H1 (cell line): ENCODE data around the gene LRRC4C. TPM values are rescaled to one million over a fixed set of nuclear protein-coding genes. Genes with fewer than 3 reads are reported as not detected.

Source experiments
- CTCF ChIA-PET: fragments of 300-600 bp; sonication (Branson Sonifier 250); formaldehyde crosslinking; loops from one replicate; lab custom pipeline; 2021; ENCODE audit not compliant: partially characterized antibody; lab: Charles Lee
- POLR2A ChIA-PET: fragments of 300-600 bp; sonication (Branson Sonifier 250); formaldehyde crosslinking; loops from one replicate; lab custom pipeline; 2021; ENCODE audit warnings: inconsistent platforms; ENCODE audit not compliant: partially characterized antibody; lab: Charles Lee
- DNase-seq, 2 experiments: peaks; one replicate each; pipeline versions ENCODE4 v3.0.0 to v3.0.0-alpha.2; 2010 to 2022; ENCODE audit warnings: low spot score in 2 of 2, low read depth in 1 of 2, mixed read lengths in 1 of 2
- FAIRE-seq: peaks from 2 replicates; lab custom pipeline; 2011; peaks lifted over from hg19 to GRCh38; lab: Jason Lieb, UNC
- H2AFZ ChIP-seq: 2 replicates; pipeline ENCODE4 v1.8.1; 2012; ENCODE audit warnings: low read length, inconsistent platforms
- H2AK5ac ChIP-seq: 2 replicates; pipeline ENCODE4 v1.6.1; 2013; ENCODE audit warnings: low read depth, low read length
- H2BK120ac ChIP-seq: replicated peaks from 2 replicates; pipeline ENCODE3; 2013; ENCODE audit warnings: low read depth, low read length, inconsistent platforms
- H2BK12ac ChIP-seq: 2 replicates; pipeline ENCODE4 v1.6.1; 2013; ENCODE audit warnings: low read depth, low read length
- H2BK15ac ChIP-seq: 2 replicates; pipeline ENCODE4 v1.6.1; 2013; ENCODE audit warnings: low read length
- H2BK20ac ChIP-seq: 2 replicates; pipeline ENCODE4 v1.6.1; 2013; ENCODE audit warnings: low read length
- H2BK5ac ChIP-seq: 2 replicates; pipeline ENCODE4 v1.6.1; 2013; ENCODE audit warnings: low read depth, low read length
- H3K14ac ChIP-seq: 2 replicates; pipeline ENCODE4 v1.6.1; 2013; ENCODE audit warnings: inconsistent platforms; ENCODE audit not compliant: insufficient read length
- H3K18ac ChIP-seq: 2 replicates; pipeline ENCODE4 v1.6.1; 2013; ENCODE audit warnings: low read length; ENCODE audit errors: extremely low read depth
- H3K23ac ChIP-seq: 2 replicates; pipeline ENCODE4 v1.6.1; 2013; ENCODE audit warnings: inconsistent platforms; ENCODE audit not compliant: insufficient read length
- H3K23me2 ChIP-seq: 2 replicates; pipeline ENCODE4 v1.6.1; 2013; ENCODE audit warnings: low read depth, low read length
- H3K27ac ChIP-seq: 2 replicates; pipeline ENCODE4 v1.6.1; 2011; ENCODE audit warnings: low read depth, low read length, inconsistent platforms
- H3K27me3 ChIP-seq, 4 experiments: replicated peaks in 1 of 4; 1 replicate in 1 of 4; 2 replicates in 3 of 4; pipeline versions ENCODE4 v1.6.1 to v1.8.1; 2011 to 2013; ENCODE audit warnings: low read length in 3 of 4, mild to moderate bottlenecking in 3 of 4, inconsistent platforms in 2 of 4, mixed read lengths in 2 of 4, moderate library complexity in 1 of 4; ENCODE audit not compliant: control insufficient read depth in 3 of 4, insufficient read depth in 3 of 4; ENCODE audit errors: extremely low read depth in 1 of 4
- H3K36me3 ChIP-seq, 4 experiments: 2 replicates each; pipeline versions ENCODE4 v1.6.1 to v1.8.1; 2011 to 2013; ENCODE audit warnings: mild to moderate bottlenecking in 4 of 4, low read length in 3 of 4, moderate library complexity in 2 of 4, control low read depth in 1 of 4, inconsistent platforms in 1 of 4; ENCODE audit not compliant: insufficient read depth in 4 of 4, control insufficient read depth in 2 of 4
- H3K4ac ChIP-seq: replicated peaks from 2 replicates; pipeline ENCODE3; 2013; ENCODE audit warnings: low read length, low read depth, mixed read lengths, inconsistent platforms; ENCODE audit not compliant: insufficient read length
- H3K4me1 ChIP-seq, 4 experiments: replicated peaks in 1 of 4; 1 replicate in 1 of 4; 2 replicates in 3 of 4; pipeline versions ENCODE4 v1.6.1 to v1.8.1; 2011 to 2013; ENCODE audit warnings: low read length in 3 of 4, inconsistent platforms in 2 of 4, mixed read lengths in 1 of 4; ENCODE audit not compliant: insufficient read depth in 4 of 4, control insufficient read depth in 3 of 4
- H3K4me2 ChIP-seq, 2 experiments: 2 replicates each; pipeline versions ENCODE4 v1.6.1 to v1.8.1; 2011 to 2013; ENCODE audit warnings: low read depth in 2 of 2, low read length in 2 of 2, control low read depth in 1 of 2, inconsistent platforms in 1 of 2, mild to moderate bottlenecking in 1 of 2; ENCODE audit not compliant: insufficient read depth in 1 of 2
- H3K4me3 ChIP-seq, 4 experiments: fragments of 200-600, 300-600 bp in 1 of 4; sonication (generic), shearing (Covaris generic), sonication (Bioruptor Twin) in 1 of 4; 2 replicates each; pipeline versions ENCODE4 v1.5.1 to v1.8.1; 2011 to 2016; ENCODE audit warnings: low read length in 4 of 4, low read depth in 3 of 4, control low read depth in 2 of 4, inconsistent platforms in 2 of 4, mild to moderate bottlenecking in 2 of 4, mixed read lengths in 1 of 4, moderate library complexity in 1 of 4; ENCODE audit not compliant: insufficient read depth in 2 of 4; ENCODE audit errors: extremely low read depth in 1 of 4
- H3K56ac ChIP-seq: replicated peaks from 2 replicates; pipeline ENCODE3; 2013; ENCODE audit warnings: low read depth, mild to moderate bottlenecking, mixed read lengths, low read length, inconsistent platforms; ENCODE audit not compliant: insufficient read length
- H3K79me1 ChIP-seq: 2 replicates; pipeline ENCODE4 v1.6.1; 2013; ENCODE audit warnings: low read depth, low read length, control low read depth
- H3K79me2 ChIP-seq, 2 experiments: 2 replicates each; pipeline versions ENCODE4 v1.6.1 to v1.8.1; 2012 to 2013; ENCODE audit warnings: low read length in 2 of 2, mild to moderate bottlenecking in 2 of 2, inconsistent platforms in 1 of 2; ENCODE audit not compliant: insufficient read depth in 2 of 2, control insufficient read depth in 1 of 2
- H3K9ac ChIP-seq, 4 experiments: replicated peaks in 1 of 4; 1 replicate in 1 of 4; 2 replicates in 3 of 4; pipeline versions ENCODE4 v1.6.1 to v1.8.1; 2011 to 2013; ENCODE audit warnings: low read depth in 3 of 4, low read length in 3 of 4, control low read depth in 2 of 4, mild to moderate bottlenecking in 2 of 4, moderate library complexity in 2 of 4, inconsistent platforms in 1 of 4; ENCODE audit errors: extremely low read depth in 1 of 4
- H3K9me3 ChIP-seq, 2 experiments: 2 replicates each; pipeline versions ENCODE4 v1.6.1 to v1.8.1; 2012 to 2013; ENCODE audit warnings: mild to moderate bottlenecking in 2 of 2, moderate library complexity in 2 of 2, control low read depth in 1 of 2, inconsistent platforms in 1 of 2, low read depth in 1 of 2, low read length in 1 of 2, mixed read lengths in 1 of 2; ENCODE audit not compliant: insufficient read depth in 2 of 2
- H4K20me1 ChIP-seq, 2 experiments: replicated peaks in 1 of 2; 2 replicates each; pipeline versions ENCODE3 to v1.8.1; 2011 to 2013; ENCODE audit warnings: inconsistent platforms in 2 of 2, low read length in 2 of 2, mild to moderate bottlenecking in 1 of 2; ENCODE audit not compliant: insufficient read depth in 2 of 2, control insufficient read depth in 1 of 2
- H4K5ac ChIP-seq: 2 replicates; pipeline ENCODE4 v1.6.1; 2013; ENCODE audit warnings: low read length, low read depth, mixed read lengths, inconsistent platforms; ENCODE audit not compliant: insufficient read length
- H4K8ac ChIP-seq: 2 replicates; pipeline ENCODE4 v1.8.0; 2013; ENCODE audit warnings: mild to moderate bottlenecking, moderate library complexity, low read length, inconsistent platforms; ENCODE audit not compliant: insufficient read depth; ENCODE audit errors: extremely low read depth
- H4K91ac ChIP-seq: replicated peaks from 2 replicates; pipeline ENCODE3; 2013; ENCODE audit warnings: low read length, mixed read lengths, inconsistent platforms; ENCODE audit not compliant: insufficient read length
- CHD1 ChIP-seq: IDR thresholded peaks from 2 replicates; pipeline ENCODE4 v1.6.1; 2012; ENCODE audit warnings: low read depth, low read length, improper control_type of control experiment
- GTF2F1 ChIP-seq: IDR thresholded peaks from 2 replicates; pipeline ENCODE4 v1.6.1; 2012; ENCODE audit warnings: low read depth, low read length, improper control_type of control experiment, borderline replicate concordance
- WGBS, 2 experiments: shearing (Covaris generic) in 1 of 2; methylation state at CpG; one replicate each; pipeline versions ENCODE4 v1.1.6 to v1.1.7; 2013 to 2015; ENCODE audit warnings: low lambda C conversion rate in 2 of 2, mixed read lengths in 2 of 2, inconsistent platforms in 1 of 2, low coverage in 1 of 2, missing lambda C conversion rate in 1 of 2; ENCODE audit not compliant: insufficient replicate concordance in 2 of 2, insufficient coverage in 1 of 2, insufficient read length in 1 of 2; ENCODE audit errors: extremely low coverage in 1 of 2, missing lambda C conversion rate in 1 of 2; 5-methylcytosine and 5-hydroxymethylcytosine counted together
- polyA plus RNA-seq, 7 experiments: library from polyadenylated mRNA; depleted of rRNA in 3 of 7; stranded (reverse) in 5 of 7; unstranded in 2 of 7; fragments of >200 nt in 5 of 7; fragments of 200-250 nt in 2 of 7; gene quantifications; 1 replicate in 5 of 7; 2 replicates in 1 of 7; 4 replicates in 1 of 7; pipeline versions ENCODE4 v1.2.1 to v1.2.3, GENCODE V29; 2011 to 2013; ENCODE audit warnings: missing spikeins in 2 of 7, mixed read lengths in 2 of 7
- total RNA-seq: library from RNA; stranded (reverse); fragmentation: NEBNext Ultra II Directional; extraction: Animal tissue kit (Norgen Biotek cat#: 25700); gene quantifications from 2 replicates; pipeline ENCODE4 v1.2.1, GENCODE V29; 2021

LRRC4C gene
- total and polyA plus RNA-seq, 2 of the 8 experiments (the other 6 are each of a cell fraction or from before 2014, with no cell fraction given), result 0.23 to 2.2 TPM

DNA sequence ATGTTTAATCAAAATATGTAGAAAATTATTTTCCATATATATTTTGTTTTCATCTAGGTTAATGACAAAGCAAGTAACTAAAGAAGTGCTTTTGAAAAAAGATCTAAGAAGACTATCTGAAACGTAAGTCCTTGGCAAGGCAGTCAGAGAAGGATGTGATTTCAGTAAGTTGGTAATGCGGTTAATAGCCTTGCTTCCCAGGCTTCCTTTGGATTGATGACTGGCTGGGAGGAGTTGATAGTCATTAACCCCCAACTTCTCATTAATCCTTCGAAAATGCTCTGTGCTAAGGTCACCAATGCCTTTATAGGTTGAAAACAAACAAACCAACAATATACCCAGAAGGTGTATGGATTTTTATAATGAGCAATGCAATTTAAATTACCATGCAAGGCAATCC, 1326.5 kb downstream of the LRRC4C start:
- Histone ChIP-seq H3K4ac (no peak overlapping the region), H4K20me1 (no peaks in the 10 kb centered on the region), H3K4me3 (no peak overlapping the region), H4K91ac (no peak overlapping the region), H3K18ac (no peak overlapping the region), H3K4me1 (no peaks in the 10 kb centered on the region), H3K56ac (no peak overlapping the region), H3K9me3 (no peaks in the 10 kb centered on the region), H3K79me1 (no peaks in the 10 kb centered on the region), H2AFZ (no peak overlapping the region), H3K79me2 (no peaks in the 10 kb centered on the region), H3K27ac (no peak overlapping the region), H2BK20ac (no peak overlapping the region), H2BK120ac (no peak overlapping the region), H3K27me3 (no peaks in the 10 kb centered on the region), H3K23ac (no peak overlapping the region), H2BK5ac (no peak overlapping the region), H3K23me2 (no peaks in the 10 kb centered on the region), H3K14ac (no peak overlapping the region), H3K9ac (no peak overlapping the region), H2AK5ac (no peak overlapping the region), H3K36me3 (no peaks in the 10 kb centered on the region), H2BK12ac (no peak overlapping the region), H4K8ac (no peak overlapping the region), H3K4me2 (no peak overlapping the region), H4K5ac (no peak overlapping the region), H2BK15ac (no peak overlapping the region)
- POLR2A ChIA-PET, result no interaction called here
- 85% methylated on average over 3 of the region's 3 CpGs; no CpG with 5 or more reads in 1 of the 2 experiments for WGBS, 2 experiments
- CTCF ChIA-PET, result no interaction called here
- FAIRE-seq (no peak), DNase-seq (no peak)
- TF ChIP-seq CHD1, result no peak
- no peak for TF ChIP-seq GTF2F1
